NCI-H1417 (cell line): ENCODE results near the gene TAP2.
A peak's percentile ranks its signal among the peaks of the same experiment; 100 is the strongest.

Experiments used
- DNase-seq, 3 experiments: peaks; one replicate each; lab custom pipeline; 2025; lab: John Stamatoyannopoulos, UW

Gene TAP2

DNA sequence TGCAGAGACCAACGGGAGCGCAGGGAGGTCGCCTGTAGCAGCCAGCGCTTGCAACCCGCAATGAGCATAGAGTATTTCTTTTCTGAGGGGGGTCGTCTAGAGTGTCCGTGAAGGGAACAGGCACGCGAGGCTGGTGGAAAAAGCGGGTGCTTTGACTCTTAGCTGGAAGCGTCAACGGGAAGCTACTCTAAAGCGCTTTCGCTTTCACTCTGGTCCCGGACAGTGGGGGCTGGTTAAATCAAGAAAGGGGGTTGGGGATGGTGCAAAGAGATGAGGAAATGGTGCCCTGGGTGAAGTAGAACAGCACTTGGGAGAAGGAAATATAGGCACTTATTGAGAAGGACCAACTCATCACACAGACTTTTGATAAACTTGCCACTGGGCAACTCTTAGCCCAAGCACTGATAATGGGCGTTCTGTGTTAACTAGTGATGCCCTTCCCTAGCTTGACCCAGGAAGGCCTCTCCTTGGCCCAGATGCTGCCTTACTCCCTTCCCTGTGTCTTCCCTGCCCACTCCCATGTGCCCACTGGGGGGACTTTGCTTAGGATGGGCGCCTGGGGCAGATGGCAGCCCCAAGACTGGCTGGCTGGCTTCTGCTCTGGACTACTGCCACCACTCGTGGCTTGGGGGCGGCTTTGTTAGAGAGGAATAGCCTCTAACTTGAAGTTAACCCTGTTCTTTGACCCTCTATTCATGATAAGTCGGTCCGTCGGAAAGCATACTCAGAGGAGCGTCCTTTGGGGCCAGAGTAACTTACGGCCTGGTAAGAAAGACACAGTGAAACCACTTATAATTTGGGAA, 16.0 kb upstream of the TAP2 start:
- DNase-seq, result peak in 2 of 3 experiments; percentile 36 to 42

DNA sequence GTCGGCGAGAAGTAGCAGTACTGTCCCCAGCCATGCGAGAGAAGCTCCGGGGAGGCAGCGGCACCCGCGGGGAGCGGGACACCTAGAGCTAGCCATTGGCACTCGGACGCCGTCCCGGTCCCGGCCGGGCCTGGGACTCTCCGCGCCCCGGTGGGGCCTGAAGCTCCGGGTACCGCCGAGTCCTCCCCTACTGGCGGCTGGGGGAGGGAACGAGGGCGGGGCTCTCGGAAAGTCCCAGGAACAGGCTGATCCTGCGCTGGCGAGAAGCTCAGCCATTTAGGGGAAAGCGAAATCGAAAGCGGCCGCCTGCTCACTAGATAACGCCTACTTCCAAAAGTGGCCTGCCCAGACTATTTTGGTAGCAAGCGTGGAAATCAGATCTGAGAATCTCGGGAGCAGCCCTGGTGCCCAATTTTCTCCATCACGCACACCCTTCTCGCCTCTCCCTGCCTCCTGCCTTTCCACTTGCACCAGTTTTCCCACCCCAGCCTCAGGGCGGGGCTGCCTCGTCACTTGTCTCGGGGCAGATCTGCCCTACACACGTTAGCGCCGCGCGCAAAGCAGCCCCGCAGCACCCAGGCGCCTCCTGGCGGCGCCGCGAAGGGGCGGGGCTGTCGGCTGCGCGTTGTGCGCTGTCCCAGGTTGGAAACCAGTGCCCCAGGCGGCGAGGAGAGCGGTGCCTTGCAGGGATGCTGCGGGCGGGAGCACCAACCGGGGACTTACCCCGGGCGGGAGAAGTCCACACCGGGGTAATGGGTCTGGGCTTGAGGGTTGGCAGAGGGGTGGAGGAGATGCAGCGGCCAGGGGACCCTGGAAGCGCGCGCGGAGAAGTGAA, 15.2 kb upstream of the TAP2 start, which contains the start of the genes PSMB9 and TAP1:
Gene PSMB9 (plus strand): TSS at position 652 of the 835 bp plus-strand sequence. CDS start 38 bp downstream, at position 690.
Gene TAP1 (minus strand): TSS at position 164 of the 835 bp plus-strand sequence. CDS start 68 bp downstream, at position 96.
- DNase-seq, result peak; percentile 75 to 92 (median 83)

DNA sequence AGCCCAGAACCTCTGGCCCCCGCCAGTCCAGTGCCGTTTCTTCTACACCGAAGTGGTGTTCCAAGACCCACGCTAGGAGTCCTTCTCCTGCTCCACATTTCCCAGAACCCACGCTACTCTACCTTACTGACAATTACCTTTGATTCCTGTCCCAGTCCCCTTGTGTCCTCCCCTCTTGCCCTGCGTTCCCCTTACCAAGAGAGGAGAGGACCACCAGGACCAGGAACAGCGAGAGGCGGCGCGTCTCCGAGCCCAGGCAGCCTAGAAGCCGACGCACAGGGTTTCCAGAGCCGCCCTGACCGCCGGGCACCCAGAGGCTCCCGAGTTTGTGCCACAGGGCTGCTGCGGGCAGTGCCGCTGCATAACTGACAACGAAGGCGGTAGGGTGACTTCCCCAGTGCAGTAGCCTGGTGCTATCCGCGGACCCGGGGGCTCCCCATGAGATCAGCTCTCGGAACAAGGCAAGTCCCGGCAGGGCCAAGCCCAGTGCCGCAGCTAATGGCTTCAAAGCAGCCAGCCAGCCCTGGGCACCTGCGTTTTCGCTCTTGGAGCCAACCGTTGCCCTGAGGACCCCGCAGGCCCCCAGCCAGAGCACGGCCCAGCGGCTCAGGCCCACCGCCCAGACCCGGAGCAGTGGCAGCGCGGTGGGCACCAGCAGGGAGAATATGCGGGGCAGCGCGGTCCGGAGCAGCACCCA, 14.5 kb upstream of the TAP2 start:
- DNase-seq, result peak; percentile 32 to 58 (median 56)

DNA sequence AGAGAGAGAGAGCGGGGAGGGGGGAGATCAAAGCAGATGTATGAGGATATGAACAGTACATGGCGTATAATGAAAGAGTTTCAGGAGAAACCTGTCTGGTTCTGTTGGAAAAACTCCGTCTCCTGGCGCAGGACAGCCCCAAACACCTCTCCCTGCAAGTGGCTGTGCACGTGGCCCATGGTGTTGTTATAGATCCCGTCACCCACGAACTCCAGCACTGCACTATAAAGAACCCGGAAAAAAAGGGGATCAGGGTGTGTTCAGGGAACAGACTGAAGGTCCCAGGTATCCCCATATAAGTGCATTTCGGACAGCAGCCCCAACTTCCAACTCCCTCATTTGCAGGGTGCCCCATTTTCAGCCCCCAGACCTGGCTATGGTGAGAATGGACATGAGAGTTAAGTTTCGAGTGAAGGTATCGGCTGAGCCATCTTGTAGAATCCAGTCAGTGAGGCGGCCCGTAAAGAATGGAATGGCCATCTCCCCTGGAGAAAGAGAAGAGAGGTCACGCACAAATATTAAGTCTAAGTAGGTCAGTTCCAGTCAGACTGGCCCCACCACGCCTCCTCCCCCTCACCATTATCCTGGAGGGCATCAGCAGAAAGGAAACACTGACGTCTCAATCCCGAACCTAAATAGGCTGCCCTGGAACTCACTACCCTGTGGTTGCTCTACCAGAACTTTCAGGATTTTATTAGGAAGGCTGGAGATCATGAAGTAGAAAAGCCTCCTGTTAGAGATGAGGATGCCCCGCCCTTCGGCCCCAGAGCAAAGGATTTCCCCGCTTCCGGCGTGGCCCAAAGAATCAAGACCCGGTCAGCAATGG, 13.7 kb upstream of the TAP2 start:
- DNase-seq, result no peak

DNA sequence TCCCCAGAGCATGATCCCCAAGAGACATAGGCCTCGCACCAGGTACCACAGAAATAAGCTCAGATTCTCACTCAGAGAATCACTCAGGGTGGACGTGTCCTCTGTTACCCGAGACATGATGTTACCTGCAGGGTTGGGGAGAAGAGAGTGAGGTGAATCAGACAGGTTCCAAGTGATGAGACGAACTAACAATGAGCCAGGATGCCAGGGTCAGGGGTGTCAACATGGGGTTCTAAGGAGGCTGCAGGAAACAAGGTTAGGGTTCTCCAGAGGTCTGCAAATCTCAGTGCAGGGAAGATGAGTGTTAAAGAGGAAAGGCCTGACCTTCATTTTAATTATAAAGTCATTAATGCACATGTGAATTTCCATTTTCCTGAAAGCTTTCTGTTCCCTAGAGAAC, 12.5 kb upstream of the TAP2 start:
- no peak for DNase-seq

DNA sequence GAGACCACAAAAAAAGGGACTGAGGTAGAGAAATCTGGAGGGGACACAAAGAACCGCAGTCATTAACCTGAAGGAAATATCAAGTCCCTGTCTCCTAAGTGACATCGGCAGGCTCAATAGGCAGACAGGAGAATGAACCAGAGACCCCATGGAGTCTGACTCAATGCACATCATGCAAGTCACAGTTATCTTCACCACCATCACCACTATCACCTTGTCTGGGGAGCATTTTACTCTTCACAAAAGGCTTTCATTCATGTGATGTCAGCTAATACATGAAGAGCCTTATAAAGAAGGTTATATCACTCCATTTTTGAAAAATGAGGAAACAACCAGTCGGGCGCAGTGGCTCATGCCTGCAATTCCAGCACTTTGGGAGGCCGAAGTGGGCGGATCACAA, 10.6 kb upstream of the TAP2 start:
- no peak for DNase-seq

DNA sequence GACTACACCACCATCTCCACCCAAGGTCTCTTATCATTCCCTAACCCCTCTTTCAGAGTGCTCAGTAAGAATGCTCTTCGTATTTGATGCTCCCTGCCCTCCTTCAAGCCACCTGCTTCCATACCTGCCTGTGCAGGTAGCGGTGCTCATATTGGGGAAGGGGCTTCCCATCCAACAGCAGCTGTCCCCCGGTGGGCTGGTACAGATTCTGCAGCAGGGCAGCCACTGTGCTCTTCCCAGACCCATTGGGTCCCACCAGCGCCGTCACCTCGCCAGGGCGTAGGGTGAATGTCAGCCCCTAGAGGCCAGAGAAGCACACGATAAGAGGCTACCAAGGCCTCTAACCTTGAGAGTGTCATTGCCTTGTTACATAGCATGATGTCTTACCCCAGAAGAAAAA, 9.3 kb upstream of the TAP2 start:
- no peak for DNase-seq

DNA sequence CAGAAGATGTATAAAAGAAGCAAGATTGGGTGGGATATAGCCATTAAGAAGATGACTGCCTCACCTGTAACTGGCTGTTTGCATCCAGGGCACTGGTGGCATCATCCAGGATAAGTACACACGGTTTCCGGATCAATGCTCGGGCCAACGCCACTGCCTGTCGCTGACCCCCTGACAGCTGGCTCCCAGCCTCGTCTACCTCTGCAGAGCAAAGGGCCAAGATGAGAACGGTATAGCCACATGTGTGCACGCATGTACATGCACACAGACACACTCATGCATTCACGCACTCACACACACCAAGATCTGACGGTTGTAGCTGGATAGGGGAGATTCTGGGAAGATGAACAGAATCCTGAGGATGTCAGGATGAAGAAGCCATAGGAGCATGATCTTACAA, 8.5 kb upstream of the TAP2 start:
- no peak for DNase-seq

DNA sequence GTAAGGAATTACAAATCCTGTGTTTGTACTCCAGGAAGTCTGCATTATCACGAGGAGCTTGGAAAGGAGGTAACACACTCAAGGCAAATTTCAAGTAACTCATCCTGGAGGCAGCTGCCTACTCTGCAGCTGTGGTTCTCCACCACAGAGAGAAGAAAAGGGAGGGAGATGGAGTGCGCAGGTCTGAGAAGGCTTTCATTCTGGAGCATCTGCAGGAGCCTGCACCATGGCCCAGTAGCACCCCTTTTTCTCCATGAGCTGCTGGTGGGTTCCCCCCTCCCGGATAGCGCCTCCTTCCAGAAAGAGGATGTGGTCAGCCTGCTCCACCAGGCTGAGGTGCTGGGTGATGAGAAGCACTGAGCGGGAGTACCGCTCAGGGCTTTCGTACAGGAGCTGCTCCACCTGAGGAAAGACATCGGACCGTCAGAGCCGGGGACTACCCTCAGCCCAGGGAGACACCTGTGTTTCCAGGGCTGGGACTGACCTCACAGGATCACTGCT, 6.9 kb upstream of the TAP2 start:
- no peak for DNase-seq

DNA sequence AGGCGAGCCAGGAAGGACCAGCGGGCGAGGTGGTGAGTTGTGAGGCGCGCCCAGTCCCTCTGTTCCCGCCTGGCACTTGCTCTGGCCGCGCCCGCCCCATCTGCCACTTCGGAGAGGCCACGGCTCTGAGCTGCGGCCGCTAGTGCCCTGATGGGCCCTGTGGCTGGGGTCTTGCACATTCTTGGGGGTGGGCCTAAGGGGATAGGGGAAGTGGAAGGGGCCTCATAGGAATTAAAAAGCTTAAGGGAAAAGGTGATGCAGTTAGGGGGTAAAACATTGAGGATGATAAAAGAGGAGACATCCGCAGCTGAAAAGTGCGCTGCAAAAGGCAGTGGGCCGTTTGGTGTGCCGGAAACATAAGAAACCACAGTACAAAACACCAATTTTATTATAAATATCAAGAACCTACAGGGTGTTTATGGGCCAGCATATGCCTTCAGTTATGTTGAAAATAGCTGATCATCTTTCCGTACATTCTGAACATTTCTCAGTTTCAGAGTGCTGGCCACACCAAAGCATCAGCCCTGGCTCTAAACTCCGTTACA, 6.4 kb upstream of the TAP2 start:
- no peak for DNase-seq

DNA sequence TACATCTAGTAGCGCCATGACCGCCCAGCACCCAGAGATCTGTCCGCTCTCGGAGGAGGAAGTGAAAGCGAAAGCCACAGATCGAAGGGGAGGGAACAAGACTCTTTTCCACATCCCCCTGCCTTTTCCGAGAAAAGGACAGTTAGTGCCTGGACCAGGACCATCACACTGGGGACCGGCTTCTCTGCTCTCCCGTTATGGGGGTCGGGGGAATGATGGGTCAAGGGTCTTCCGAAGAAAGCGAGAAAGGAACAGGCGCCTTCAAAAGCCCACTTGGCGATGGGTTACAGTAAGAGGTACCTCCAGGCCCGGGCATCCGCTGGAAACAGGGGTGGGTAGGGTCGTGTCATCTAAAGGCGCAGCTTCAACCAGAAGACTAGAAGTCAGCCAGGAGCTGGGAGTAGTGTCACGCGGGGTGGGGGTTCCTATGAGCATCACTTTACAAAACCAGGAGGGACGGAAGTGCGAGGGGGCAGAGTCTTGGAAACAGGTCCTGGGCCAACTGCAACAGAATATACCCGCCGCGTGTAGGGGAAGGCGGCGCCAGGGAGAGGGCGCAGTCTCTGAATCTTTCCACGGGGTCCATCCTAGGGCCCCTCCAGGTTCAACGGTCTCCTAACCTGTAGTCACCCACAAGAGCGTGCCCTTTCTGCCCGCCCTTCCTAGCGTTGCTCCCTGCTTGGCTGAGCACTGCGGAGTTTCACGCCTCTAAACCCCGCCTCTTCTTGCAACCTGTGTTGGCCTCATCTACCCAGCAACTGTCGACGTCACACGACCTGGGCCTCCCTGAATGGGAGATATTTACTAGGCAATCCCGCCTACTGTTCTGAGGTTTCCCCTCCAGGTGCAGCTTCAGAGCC, 5.7 kb upstream of the TAP2 start, which contains the start of gene PSMB8:
Gene PSMB8 (minus strand): TSS at position 69 of the 860 bp plus-strand sequence. CDS start 51 bp downstream, at position 18.
- peak; percentile 95 to 98 (median 97) for DNase-seq

DNA sequence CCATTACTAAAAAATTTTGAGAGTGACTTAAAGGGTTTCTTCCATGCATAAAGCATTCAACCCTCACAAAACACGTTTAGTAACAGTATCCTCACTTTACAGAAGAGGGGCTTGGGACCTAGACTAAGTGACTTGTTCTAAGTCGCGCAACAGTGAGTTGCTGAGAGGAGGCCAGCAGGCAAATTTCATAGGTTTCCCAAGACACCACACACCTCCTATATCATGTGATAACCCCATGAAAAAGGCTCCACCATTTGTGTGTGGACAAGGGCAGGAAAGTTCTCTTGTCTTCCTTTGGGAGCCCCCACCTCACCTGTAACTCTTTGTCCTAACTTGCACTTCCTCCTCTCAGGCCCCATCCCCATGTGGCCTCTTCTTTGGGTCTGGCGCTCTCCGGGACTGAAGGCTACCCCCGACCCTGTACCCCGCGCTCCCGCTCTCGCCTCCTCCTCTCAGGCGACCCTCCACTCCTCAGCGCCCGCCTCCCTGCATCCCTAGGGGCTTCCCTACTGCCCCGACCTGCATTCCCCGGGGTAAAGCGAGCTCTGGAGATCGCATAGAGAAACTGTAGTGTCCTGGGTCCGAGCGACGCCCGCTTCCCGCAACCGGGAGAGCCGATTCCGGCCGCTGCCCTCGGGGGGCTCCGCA, 4.9 kb upstream of the TAP2 start:
- peak in 2 of 3 experiments; percentile 48 to 56 for DNase-seq

DNA sequence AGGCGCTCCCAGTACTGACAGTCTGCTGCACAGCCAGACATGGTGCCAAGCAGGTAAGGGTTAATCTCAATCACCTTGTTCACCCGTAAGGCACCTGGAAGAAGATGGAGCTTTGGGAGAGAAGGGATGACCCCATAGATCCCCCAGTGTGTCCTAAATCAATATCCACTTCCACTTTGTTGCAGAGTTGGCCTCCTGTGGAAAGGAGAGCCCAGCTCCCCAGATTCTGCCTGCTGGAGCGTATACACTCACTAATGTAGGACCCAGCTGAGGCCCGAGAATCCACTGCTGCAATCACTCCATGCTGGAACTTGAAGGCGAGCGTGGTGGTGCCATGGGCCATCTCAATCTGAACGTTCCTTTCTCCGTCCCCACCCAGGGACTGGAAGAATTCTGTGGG, 4.2 kb upstream of the TAP2 start:
- no peak for DNase-seq

DNA sequence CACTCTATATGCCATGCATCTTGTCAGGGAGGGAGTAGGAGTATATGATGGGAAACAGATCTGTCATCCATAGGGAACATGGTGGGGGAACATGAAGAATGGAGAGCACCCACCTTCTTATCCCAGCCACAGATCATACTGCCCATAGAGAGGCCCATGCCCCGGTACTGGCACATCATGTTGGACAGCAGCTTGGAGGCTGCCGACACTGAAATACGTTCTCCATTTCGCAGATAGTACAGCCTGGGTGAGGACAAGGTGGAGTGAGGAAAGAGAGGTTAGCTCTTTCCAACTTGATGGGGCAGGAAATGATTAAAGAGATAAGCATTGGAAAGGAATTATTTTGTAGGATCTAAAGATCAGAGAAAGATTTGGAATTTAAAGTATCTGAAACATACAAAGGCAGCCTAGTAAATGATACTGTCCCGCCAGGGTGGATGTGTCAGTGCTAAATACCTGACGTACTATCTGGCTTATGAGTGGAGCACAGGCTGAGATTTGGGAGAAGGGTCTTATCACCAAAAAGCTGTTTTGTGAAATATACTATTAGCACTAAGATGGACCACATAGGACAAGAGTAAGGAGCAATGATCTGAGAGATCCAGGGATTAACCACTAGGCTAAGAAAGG, 3.6 kb upstream of the TAP2 start:
- no peak for DNase-seq

DNA sequence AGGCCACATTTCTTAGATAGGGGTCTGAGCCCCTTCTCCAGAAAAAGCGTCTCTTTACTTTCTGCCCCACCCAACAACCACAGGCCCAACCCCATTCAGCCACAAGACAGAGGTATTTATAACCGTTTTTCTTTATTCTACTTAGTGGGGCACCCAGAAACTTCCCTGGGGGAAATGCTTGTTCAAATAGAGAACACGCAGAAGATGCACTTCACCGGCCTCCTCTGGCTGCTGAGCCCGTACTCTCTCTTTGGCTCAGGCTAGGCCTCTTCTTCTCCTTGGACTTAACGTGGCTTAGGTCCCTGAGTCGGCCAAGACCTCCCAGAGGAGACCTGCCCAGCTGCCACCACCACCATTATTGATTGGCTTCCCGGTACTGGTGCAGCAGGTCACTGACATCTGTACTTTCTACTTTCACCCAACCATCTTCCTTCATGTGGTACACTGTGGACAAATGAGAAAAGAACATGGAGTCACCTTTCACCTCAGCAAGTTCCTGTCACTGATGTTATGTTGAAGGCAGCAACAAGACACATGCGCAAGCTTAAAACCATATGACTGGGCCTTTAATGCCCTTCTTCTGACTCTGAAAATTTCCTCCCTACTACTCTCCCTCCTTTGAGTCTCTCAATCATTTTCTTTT, 2.2 kb upstream of the TAP2 start:
- no peak for DNase-seq

DNA sequence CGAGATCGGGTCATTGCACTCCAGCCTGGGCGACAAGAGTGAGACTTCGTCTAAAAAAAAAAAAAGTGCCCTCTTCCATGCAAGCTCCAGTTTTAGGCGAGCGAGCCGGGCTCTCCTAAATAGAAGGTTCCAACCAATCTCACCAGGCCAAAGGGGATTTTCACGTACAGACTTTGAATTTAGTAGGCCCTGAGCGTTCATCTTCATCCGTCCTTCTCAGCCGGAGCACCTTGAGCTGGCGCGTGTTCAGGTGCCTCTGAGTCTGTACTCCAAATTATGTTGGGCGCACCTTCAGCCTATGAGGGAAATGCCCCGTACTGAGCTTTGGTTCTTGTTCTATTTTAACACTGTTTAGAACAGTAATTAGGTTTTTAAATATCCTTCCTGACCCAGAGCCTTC, 817 bp upstream of the TAP2 start:
- no peak for DNase-seq

DNA sequence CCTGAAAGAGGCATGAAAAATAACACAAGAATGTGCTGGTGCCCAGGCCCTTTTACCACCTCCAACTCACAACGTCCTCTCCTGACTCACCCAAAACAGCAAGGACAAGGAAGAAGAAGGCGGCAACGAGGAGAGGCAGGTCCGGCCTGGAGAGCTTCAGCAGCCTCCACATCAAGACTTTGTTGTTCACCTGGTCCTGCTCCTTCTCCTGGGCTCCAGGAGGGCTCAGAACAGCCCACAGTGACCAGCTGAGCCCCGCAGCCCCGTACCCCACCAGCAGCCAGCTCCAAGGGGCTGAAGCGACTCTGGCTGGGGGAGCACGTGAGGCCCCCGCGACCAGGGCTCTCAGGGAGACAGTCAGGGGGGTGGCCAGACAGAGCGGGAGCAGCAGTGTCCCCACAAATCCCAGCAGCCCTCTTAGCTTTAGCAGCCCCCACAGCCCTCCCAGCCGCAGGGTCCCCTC, 857 bp downstream of the TAP2 start:
- DNase-seq, result no peak

DNA sequence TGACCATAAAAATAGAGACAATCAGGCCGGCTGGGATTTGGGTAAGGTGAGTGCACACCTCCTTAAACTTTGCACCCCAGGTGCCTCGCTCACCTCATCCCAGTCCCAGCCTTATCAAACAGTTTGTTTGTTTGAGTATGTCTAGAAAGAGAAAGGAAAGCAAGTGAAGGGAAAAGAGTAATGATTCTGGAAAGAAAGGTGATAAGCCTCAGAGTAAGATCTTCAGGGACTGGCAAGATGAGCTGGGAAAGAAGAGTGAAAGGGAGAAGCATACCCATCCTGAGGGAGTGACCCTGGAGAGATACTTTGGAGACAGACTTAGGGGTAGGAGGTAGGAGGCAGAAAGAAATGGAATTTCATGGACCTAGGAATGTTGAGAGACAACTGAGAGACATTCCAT, 1.7 kb downstream of the TAP2 start:
- no peak for DNase-seq
